Measurements from ENCODE around the gene AHCYL2.
A peak's percentile ranks its signal among the peaks of the same experiment; 100 is the strongest.
"Not testable (repeated sequence)": the region's sequence is repeated elsewhere in the genome, so short reads cannot be mapped to it uniquely, and the experiment has no call there.

Gene AHCYL2

DNA sequence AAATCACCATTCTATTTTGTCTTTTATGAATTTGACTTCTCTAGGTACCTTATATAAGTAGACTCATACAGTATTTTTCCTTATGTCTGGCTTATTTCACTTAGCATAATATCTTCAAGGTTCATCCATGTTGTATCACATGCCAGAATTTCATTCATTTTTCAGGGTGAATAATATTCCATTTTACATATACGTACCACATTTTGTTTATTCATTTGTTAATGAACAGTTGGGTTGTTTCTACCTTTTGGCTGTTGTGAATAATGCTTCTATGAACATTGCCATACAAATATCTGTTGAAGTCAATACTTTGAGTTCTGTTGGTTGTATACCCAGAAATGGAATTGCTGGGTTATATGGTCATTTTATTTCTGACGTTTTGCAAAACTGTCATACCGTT is 20.7 kb downstream of the AHCYL2 start:
- no peak for DNase-seq

DNA sequence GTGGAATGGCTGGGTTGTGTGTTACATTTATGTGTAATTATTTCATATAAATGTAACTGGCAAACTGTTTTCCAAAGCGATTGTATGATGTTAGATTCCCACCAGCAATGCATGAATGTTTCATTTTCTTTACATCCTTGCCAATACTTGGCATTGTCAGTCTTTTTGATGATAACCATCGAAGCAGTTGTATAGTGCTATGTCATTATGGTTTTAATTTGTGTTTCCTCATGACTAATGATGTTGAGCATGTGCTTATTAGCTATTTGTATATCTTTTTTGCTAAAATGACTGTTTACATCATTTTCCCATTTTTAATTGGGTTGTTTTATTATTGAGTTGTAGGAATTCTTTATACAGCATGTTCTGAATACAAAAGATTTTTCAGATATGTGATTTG is 22.3 kb downstream of the AHCYL2 start:
- no peak for DNase-seq

DNA sequence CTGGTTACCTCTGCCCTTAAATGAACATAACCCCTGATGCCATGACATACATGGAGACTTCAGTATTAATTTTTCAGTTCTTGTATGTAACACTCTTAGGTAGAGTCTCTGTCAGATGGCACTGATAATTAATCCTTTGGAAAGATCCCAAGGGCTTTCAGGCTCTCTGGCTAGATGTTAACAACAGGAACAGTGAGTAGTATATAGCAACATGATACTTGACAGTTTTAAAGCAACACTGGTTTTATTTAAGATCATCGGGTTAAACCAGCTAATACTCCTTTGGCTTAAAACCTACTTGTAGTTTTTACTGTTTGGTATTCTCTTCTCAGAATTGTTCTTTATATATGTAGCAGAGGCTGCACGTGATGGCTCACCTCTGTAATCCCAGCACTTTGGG is 27.3 kb downstream of the AHCYL2 start:
- no peak for DNase-seq

DNA sequence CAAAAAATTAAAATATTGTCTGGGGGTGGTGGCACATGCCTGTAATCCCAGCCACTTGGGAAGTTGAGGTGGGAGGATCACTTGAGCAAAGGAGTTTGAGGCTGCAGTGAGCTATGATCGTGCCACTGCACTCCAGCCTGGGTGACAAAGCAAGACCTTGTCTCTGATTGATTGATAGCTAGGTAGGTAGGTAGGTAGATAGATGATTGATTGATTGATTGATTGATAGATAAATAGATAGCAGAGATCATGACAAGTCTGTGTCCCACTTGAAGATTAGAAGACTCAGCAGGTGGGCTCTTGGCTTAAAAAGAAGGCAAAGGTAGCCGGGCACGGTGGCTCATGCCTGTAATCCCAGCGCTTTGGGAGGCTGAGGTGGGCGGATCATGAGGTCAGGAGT is 27.8 kb downstream of the AHCYL2 start:
- not testable (repeated sequence) for DNase-seq

DNA sequence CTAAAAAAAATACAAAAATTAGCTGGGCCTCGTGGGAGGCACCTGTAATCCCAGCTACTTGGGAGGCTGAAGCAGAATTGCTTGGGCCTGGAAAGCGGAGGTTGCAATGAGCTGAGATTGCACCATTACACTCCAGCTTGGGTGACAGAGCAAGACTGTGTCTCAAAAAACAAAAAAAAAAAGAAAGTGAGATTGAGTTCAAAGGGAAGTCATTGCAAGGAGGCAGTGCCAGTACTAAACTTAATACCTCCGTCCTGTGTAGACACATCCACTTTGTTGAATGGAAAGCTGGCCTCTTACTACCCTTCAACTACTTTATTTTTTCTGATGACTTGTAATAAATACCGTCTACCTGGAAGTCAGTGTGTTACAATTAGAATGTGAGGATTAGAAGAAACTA is 31.0 kb downstream of the AHCYL2 start:
- no peak for DNase-seq

DNA sequence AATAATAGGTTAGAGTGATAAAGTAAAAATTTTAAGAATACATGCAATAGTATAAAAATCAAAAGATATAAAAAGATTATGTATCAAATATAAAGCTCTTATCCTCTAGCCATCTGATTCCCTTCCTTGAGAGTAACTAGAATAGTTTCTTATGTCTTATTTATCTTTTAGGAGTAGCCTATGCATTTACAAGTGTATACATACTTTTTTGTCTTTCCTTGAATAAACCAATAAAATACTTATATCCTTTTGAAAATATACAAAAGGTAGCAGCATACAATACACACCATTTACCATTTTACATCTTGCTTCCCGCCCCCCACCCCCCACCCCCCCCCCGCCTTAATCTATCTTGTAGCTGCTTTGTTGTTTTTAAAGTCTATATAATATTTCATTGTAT is 31.4 kb downstream of the AHCYL2 start:
- no peak for DNase-seq

DNA sequence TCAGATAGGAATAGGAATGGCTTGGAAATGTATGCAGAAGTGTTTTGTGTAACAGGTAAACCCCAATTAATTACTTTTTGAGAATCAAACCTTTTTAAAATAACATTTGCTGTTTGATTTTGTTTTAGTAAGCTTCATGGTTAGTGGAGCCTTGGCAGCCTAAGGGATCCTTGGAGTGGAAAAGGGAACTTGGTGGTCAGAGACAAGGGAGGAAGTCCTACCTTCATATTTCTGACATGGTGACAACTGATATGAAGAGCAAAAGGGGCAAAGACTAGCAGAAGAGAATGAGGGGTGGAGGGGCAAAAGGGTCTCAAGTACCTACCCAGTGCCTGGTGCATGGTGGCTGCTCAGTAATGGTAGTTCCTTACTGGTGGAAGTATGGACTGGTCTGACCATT is 32.3 kb downstream of the AHCYL2 start:
- no peak for DNase-seq

DNA sequence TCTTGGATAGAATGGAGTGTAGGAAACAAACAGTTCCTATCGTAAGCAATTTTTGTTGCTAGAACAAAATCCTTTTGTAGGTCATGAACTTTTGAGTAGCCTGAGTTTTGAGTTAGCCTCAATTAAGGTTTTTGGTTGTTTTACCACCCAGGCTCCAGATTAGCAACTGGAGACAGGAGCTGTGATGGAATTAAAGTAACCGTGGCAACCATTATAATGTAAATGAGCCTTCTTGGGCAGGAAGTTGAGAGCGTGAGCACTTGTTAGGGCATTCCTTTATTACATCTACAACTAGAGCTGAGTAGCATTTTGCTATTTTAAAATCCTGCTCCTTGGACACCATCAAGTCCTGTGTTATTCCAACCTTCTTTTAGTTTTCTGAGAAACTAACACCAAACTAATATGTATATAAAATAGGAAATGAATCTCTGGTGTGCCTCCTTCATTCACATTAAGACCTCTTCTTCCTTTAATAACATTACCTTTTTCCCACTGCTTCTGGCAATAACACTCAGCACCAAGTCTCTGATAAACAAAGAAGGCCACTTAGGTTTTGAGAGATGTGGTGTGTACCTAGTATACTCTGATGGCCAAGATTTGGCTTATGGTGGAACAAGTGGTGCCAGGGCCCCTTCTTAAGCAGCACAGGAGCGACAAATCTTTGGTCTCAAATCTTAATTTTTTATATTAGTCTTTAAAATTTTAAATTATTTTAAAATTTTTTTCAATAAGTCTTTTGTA is 34.0 kb downstream of the AHCYL2 start:
- DNase-seq, result no peak

DNA sequence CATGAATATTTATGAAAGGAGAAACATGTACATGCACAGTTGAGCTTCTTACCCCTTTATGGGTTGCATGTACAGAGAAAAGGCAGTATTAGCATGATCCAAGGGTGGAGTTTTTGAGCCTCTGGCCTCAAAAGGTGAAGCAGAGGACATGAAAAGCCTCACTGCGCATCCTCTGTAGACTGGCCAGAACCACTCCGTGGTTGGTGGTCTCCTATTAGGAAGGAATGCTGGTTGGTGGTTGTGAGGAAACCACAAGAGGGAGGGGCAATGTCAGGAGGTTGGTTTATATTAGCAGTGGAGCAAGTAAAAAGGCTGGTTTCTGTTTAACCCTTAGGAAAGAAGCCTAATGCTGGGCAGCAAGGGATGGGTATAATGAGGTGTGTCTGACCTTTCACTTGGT is 37.5 kb downstream of the AHCYL2 start:
- DNase-seq, result no peak

DNA sequence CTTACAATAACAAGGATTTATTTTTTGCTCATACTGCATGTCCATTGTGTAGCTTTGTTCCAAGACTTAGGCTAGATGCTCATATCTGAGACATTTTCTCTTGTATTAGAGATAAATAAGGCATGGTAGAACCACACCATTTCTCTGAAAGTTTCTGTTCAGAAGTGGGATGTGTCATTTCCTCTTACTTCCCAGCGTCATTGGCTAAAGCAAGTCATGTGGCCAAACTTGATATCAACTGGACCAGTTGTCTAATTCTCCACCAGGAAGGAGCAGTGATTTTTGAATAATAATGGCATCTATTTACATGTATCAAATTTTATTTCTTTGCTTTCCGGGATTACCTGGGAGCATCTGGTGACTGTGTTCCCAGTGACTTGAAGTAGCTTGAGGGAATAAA is 38.3 kb downstream of the AHCYL2 start:
- DNase-seq, result no peak

DNA sequence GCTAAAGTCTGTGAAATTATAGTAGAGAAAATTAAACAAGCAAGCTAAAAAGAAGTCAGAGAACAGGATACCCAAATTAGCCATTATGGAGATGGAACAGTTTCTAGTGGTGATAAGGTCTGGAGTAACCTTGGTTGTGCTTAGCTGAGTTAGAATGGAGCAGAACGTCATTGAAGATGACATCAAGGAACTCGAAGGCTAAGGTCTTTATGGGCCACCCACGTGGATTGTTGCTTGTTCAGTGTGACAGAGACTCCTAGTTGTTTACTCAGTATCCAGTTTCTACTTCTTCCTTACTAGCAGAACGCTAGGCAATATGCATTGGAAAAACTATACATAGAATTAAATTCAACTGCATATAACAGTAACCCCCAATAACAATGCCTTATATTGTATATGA is 39.7 kb downstream of the AHCYL2 start:
- DNase-seq, result no peak

DNA sequence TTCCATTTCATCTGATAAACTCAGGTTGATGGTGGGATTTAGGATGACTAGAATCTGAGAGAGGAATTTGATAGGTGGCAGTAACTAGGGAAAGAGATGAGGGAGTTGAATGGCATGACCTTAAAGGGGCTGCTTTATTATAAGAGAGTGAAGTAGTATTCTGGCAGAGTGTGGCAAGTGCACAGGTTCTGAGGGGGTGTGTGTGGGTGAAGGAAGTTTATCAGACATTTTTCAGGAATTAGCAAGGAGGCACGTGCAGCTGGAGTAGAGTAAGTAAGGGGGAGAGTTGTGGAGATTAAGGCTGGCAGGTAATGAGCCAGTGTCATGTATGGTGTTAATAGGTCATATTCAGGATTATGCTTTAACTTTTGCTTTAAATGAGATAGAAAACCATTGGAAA is 40.5 kb downstream of the AHCYL2 start:
- DNase-seq, result no peak

DNA sequence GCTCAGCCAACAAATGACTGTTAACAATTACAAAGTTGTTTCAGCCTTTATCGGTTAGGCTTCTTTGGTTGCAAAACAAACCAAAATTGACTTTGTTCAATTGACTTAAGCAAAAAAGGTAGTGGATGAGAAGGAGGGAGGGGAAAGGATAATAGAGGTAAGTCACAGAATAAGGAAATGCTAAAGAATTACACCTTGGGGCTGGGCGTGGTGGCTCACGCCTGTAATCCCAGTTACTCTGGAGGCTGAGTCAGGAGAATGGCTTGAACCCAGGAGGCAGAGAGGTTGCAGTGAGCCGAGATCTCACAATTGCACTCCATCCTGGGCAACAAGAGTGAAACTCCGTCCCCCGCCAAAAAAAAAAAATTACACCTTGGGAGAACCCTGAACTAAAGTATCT is 41.4 kb downstream of the AHCYL2 start:
- no peak for DNase-seq

DNA sequence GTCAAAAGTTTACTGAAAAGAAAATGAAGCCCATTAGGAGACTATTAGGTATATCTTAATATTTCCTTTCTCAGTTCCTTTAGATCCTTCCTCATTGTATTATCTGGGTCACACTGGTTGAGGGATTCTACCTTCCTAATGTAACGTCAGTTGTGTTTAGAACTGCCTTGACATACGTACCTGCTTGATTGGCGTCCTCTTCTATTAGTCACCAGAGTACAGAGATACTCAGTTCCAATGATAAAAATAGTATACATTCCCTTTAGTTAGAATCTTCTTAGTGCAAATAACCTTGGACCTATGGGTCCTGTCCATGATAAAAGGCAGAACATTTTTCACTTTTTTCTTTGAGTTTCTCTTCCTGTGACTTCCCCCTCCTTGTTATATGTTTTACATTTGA is 45.2 kb downstream of the AHCYL2 start:
- DNase-seq, result no peak

DNA sequence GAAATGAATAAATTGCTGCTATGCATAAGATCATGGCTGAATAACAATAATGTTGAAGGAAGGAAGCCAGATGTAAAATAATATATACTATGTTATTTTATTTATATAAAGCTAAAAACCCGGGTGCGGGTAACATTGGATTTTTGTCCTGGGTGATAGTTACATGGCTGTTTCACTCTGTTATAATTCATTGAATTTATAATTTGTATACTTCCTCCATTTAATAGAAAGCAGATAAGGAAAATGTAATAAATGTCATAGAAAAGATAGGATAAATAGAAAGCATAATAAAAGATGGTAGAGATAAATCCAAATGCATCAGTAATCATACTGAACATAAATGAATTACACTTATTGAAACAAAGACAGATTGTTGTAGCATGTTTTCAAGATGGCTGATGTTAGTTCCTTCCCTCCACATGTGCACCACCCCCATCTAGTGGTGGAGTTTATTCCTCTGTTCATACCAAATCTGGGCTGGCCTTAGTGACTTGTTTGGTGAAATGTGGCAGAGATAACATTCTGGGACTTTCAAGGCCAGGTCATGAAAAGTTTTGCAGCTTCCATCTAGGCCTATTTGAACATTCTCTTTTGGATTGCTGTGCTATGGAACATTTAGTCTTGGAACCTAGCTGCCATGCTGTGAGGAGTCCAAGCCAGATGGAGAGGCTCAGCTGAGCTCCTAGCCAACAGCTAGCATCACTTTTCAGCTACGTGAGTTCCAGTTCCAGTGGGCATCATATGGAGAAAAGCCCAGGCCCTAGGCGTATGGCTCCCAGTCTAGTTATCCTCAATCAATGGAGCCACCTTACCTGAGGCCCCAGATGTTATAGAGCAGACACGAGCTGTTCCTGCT is 46.9 kb downstream of the AHCYL2 start:
- DNase-seq, result peak; percentile 64

DNA sequence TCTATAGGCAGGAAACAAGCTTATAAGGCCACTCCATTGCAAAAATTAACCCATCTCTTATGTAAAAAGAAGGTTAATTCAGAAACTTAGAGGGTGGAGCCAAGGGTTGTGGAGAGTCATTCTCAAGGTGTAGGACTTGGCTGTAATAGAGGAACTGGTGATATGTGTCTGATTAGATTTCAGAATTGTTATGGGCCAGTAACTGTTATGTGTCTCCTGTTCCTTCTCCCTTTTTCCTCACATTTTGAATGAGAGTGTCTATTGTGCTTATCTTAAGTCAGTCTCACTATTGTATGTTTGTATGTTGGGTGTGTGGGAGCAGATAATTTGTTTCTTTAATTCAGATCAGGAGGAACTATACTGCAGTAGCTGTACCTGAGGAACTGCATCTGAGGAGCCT is 49.1 kb downstream of the AHCYL2 start:
- DNase-seq, result no peak

DNA sequence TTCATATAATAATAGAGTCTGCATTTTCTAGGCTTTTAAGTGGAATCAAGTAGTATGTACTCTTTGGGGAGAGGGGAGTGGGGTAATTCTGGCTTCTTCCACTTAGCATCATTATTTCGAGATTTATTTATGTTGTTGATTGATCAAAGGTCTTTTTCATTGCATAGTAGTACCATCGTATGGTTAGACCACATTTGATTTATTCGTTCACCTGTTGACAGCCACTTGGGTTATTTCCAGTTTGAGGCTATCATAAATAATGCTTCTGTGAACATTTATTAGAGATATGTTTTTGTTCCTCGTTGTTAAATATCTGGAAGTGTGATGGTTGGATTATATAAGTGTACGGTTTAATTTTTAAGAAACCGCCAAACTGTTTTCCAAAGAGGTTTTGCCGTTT is 52.8 kb downstream of the AHCYL2 start:
- DNase-seq, result no peak

DNA sequence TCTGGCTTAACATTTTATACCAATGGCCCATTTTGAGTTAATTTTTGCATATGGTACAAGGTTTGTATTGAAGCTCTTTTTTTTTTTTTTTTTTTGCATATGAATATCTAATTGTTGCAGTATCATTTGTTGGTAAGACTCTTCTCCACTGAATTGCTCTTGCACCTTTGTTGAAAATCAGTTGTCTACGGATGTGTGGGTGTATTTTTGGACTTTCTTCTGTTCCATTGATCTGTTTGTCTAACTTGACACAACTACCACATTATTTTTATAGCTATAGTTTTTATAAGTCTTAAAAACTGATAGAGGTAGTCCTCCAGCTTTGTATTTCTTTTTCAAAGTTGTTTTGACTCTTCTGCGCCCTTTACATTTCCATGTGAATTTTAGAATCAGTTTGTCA is 53.9 kb downstream of the AHCYL2 start:
- DNase-seq, result no peak

DNA sequence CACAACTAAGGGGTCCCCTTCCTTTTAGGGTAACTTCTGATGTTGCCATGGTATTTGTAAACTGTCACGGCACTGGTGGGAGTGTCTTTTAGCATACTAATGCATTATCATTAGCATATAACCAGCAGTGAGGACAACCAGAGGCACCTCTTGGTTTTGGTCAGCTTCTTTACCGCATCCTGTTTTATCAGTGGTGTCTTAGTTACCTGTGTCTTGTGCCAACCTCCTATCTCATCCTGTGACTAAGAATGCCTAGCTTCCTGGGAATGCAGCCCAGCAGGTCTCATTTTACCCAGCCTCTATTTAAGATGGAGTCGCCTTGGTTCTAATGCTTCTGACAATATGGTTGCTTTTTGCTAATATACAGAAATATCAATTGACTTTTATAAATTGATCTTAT is 54.9 kb downstream of the AHCYL2 start:
- DNase-seq, result no peak

DNA sequence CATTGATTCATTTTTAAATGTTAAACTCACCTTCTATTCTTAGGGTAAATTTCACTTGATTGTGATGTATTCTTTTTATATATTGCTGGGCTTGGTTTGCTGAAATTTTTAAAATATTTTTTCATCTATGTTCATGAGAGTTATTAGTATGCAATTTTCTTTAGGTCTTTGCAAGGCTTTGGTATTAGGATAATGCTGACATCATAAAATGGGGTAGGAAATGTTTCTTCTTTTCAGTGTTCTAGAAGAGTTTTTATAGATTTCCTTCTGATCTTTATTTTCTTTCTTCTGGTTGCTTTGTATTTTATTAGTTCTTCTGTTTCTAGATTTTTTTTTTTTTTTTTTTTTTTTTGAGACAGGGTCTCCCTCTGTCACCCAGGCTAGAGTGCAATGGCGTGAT is 56.3 kb downstream of the AHCYL2 start:
- DNase-seq, result no peak

DNA sequence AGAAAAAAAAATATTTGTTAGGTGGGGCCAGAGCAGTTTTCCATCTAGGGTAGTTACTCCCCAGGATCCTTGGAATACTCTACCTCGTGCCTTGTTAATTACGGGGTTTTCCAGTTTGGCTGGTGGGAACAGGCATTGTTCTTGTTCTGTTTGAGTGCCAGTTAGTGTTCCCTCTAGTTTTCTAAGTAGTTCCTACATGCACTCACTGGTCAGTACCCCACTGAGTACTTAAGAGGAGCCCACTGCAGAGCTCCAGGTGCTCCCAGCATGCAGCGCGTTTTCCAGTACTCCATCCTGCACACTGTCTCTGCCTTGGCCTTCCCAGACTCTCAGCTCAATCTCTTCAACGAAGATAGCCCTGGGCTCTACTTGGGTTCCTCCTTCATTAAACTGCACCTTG is 58.0 kb downstream of the AHCYL2 start:
- DNase-seq, result no peak

DNA sequence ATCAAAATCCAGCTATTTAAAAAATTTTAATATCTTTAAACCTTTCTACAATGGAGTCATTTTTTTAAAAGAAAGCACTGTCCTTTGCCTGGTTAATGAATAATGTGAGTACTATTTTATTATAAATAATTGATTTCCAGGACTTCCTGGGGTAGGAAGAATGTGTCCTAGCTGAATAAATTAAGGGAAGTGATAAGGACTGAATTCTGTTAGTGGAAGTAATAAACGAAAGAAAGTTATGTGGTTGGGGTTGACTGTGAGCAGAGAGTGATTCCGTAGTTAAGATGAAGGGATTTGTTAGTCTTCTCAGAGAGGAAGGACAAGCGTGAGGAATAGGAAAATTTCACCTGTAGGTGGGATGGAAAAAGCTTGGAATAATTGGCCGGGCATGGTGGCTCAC is 59.1 kb downstream of the AHCYL2 start:
- no peak for DNase-seq

DNA sequence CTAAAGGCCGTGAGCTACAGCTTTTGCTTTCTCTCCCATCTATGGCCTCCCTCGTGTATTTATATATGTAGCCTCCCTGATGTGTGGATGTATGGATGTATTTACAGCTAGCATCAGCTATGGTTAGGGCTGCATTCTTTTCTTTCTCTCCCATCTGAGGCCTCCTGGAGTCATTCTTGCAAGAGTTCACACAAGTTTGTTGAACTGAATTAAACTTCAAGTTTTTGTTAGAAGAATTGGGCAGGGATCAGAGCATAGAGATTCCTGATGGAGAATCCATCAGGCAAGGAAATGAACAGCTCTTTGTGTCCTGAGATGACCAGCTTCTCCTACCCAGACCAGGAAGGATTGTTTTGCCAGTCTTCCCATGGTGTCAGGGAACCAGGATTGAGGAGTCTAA is 60.3 kb downstream of the AHCYL2 start:
- DNase-seq, result no peak

DNA sequence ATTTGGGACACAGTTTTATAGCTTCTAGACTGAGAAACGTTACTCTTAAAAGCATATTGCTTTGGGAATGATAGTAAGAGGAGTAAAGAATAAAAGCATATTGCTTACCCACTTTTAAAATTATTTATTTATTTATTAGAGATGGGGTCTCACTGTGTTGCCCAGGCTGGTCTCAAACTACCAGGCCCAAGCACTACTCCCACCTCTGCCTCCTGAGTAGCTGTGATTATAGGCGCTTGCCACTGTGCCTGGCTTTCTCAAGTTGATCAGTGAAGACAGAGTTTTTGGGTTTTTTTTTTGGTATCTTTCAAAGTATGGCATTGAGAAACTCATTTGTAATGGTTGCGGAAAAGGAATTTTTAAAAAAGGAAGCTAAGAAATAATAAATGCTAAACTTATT is 68.0 kb downstream of the AHCYL2 start:
- DNase-seq, result no peak

DNA sequence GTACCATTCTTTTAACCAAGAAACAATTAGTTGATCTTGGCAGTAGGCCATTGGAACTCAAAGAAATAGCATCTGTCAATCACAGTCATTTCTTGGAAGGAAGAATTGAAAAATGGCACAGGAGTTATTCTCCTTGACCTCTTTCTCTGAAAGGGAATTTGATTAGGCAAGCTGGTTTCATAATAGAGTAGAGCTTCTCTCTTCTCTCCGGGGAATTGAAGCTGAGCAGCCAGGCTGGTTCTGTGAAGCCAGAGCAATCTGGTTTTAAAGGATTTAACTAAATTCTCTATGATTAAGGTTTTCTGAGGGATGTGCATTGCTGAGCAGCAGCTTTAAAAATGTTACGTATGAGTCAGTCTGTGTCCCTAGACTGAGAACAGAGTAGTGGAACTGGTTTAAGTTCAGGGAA is 70.2 kb downstream of the AHCYL2 start:
- DNase-seq, result no peak

Measured in activated gamma-delta T cell treated with Interleukin-2 at 50 U/mL for 16 hours (primary cell).